Activated T-cell treated with anti-CD3 and anti-CD28 coated beads, Interleukin-2, amount 50 U/mL, for 72 hours (primary cell): ENCODE data around the gene BMAL1. TPM values are rescaled to one million over a fixed set of nuclear protein-coding genes. Genes with fewer than 3 reads are reported as not detected.

Experiments used
- ATAC-seq, 2 donors: fragments of 150-1000 bp; cut with Tn5 transposase; replicated peaks in 1 of 2; 2 replicates each; pipeline ENCODE4 v1.10.0; 2021; ENCODE audit warnings: moderate library complexity in 2 of 2, mild to moderate bottlenecking in 1 of 2
- DNase-seq, 2 donors: peaks; one replicate each; pipeline ENCODE4 v3.0.0; 2021 to 2022; ENCODE audit warnings: mixed read lengths in 1 of 2
- H3K27ac Mint-ChIP-seq: one replicate; pipeline ENCODE4 v1.8.0; 2022; ENCODE audit warnings: mild to moderate bottlenecking, moderate library complexity, mixed read lengths
- H3K27me3 Mint-ChIP-seq: one replicate; pipeline ENCODE4 v1.8.0; 2022; ENCODE audit warnings: low read depth, mixed read lengths
- H3K36me3 Mint-ChIP-seq, 2 donors: one replicate each; pipeline ENCODE4 v1.8.0; 2022; ENCODE audit warnings: mixed read lengths in 2 of 2, mild to moderate bottlenecking in 1 of 2; ENCODE audit not compliant: insufficient read depth in 2 of 2
- H3K4me1 Mint-ChIP-seq: one replicate; pipeline ENCODE4 v1.8.0; 2022; ENCODE audit warnings: low read depth, mixed read lengths
- H3K4me3 Mint-ChIP-seq, 2 donors: one replicate each; pipeline ENCODE4 v1.8.0; 2022; ENCODE audit warnings: mild to moderate bottlenecking in 2 of 2, mixed read lengths in 2 of 2, moderate library complexity in 2 of 2
- H3K9me3 Mint-ChIP-seq, 2 donors: one replicate each; pipeline ENCODE4 v1.8.0; 2022; ENCODE audit warnings: mixed read lengths in 2 of 2
- total RNA-seq, 2 donors: library from RNA; stranded (reverse); gene quantifications; one replicate each; pipeline ENCODE4 v1.2.3, GENCODE V29; 2022

Gene BMAL1
- total RNA-seq, 2 donors from 2014 or later, result 29.6 to 43.5 TPM

GRCh38 chr11:13316528-13316961, 39.0 kb downstream of the BMAL1 start:
- Mint-ChIP-seq H3K4me1 (peaks cover 74% of the 10 kb centered on the region), H3K36me3 (peaks cover 4 to 7% of the 10 kb centered on the region in 2 donors), H3K27ac (peak overlapping the region; percentile 8), H3K27me3 (no peaks in the 10 kb centered on the region), H3K9me3 (no peaks in the 10 kb centered on the region), H3K4me3 (no peak overlapping the region)
- DNase-seq, result no peak
- peak in 1 of 2 donors; percentile 74 for ATAC-seq

DNA sequence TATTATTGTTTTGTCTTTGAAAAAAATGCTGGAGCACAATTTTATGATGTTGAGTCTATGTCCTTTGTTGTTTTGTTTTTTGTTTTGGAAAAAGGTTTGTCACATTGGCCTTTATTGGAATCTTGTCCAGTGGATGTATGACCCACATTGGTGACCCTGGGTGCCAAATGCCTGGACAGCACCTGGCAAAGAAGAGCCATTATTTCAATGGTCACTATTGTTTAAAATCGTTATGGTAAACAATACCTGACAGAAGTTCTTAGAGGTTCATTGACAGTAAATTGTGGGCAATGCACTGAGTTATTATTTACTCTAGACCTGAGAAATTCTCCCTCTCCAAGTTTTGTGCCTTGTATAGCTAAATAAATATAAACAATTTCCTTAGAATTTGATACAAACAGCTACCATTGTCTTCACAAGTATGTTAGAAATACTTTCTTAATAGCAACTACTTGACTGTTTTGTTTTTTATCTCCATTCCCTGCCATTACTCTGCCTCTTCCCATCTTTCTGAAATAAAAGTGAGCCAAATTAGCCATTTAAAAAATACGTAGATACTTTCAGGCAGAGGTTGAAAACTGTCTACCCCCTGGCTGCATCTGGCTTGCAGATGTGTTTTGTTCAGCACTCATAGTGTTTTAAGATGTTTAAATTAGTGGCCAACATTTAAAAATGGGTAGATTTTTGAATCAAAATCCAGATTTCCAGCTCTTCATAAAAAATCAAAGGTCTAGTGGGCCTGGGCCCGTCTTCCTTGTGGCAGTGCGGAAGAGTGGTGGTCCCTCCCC, 39.9 kb downstream of the BMAL1 start:
- DNase-seq, result no peak
- Mint-ChIP-seq H3K36me3 (peaks cover 2 to 3% of the 10 kb centered on the region in 2 donors), H3K4me1 (peaks cover 75% of the 10 kb centered on the region), H3K4me3 (no peak overlapping the region), H3K9me3 (no peaks in the 10 kb centered on the region), H3K27ac (peak overlapping the region; percentile 65), H3K27me3 (no peaks in the 10 kb centered on the region)
- ATAC-seq, result no peak

DNA sequence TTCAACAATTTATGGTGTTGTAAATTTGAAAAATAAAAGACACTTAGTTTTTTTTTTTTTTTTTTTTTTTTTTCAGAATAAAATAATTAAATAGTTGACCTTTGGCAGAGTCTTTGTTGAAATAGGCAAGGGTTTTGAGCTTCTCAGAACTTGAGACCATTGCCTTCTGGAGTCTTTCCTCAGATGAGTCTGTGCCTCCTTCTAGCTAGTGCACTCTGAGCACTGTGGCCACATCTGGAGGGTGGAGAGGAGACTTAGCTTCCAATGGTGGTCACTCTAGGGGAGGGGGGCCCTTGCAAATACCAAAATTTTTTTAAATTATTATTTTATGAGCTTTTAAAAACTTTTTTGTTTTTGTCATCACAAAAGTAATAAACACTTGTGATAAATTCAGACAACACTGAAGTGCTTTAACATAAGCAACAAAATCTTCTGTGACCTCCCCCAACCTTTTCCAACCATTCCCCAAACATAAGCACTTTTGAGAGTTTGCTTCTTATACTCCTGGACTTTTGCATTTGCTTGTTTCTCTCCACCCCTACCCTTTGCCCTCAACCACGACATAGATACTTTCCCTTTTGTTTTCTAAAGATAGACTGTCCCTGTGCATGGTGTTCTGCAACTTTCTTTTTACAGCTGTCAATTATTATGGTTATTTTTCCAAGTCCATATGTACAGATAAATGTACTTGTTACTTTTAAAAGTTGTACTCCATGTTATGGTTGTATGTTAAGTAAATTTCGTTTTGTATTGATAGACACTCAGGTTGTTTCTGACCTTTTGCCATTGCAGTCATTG, 41.1 kb downstream of the BMAL1 start:
- Mint-ChIP-seq H3K4me3 (peak overlapping the region; percentile 57 to 70), H3K9me3 (no peaks in the 10 kb centered on the region), H3K27ac (peak overlapping the region; percentile 27), H3K27me3 (no peaks in the 10 kb centered on the region), H3K36me3 (no peaks in the 10 kb centered on the region), H3K4me1 (peaks cover 69% of the 10 kb centered on the region)
- DNase-seq (no peak), ATAC-seq (peak; percentile 43 to 50)

- H3K4me3 Mint-ChIP-seq, result no peak overlapping the region
- H3K9me3 Mint-ChIP-seq, result no peaks in the 10 kb centered on the region
Observed at GRCh38 chr11:13320688-13321087, 43.1 kb downstream of the BMAL1 start.

DNA sequence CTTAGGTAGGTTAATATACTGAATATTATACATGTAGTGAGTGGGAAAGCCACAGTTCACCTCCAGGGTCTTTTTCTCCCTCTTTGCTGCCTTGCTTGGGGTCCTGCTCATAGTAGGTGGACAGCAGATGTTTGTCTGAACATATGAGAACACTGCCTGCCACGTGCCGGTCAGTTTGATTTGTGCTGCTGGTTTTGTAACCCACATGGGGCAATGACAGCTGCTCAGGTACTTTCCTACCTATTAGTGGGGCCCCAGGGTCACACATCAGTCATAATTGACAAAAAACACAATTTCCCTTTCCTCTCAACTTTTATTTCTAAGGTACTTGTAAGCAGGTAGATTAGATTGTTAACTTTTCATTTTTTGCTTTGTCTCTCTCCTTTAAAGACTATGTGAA, 43.8 kb downstream of the BMAL1 start:
- ATAC-seq (no peak), DNase-seq (no peak)
- no peak overlapping the region for H3K4me3 Mint-ChIP-seq
- H3K27me3 Mint-ChIP-seq, result no peaks in the 10 kb centered on the region
- peaks cover 60% of the 10 kb centered on the region for H3K4me1 Mint-ChIP-seq
- no peaks in the 10 kb centered on the region for H3K36me3 Mint-ChIP-seq
- H3K27ac Mint-ChIP-seq, result peak overlapping the region; percentile 77
- H3K9me3 Mint-ChIP-seq, result no peaks in the 10 kb centered on the region

More at GRCh38 chr11:13320688-13321087, 43.1 kb downstream of the BMAL1 start:
- Mint-ChIP-seq H3K4me1 (peaks cover 68% of the 10 kb centered on the region), H3K27me3 (no peaks in the 10 kb centered on the region), H3K27ac (peak overlapping the region; percentile 45), H3K36me3 (no peaks in the 10 kb centered on the region)
- ATAC-seq (no peak), DNase-seq (no peak)

GRCh38 chr11:13324141-13324540, 46.6 kb downstream of the BMAL1 start:
- Mint-ChIP-seq H3K36me3 (no peaks in the 10 kb centered on the region), H3K4me3 (no peak overlapping the region), H3K9me3 (no peaks in the 10 kb centered on the region), H3K4me1 (peaks cover 41% of the 10 kb centered on the region), H3K27me3 (no peaks in the 10 kb centered on the region), H3K27ac (peak overlapping the region; percentile 14)
- ATAC-seq (no peak), DNase-seq (no peak)

DNA sequence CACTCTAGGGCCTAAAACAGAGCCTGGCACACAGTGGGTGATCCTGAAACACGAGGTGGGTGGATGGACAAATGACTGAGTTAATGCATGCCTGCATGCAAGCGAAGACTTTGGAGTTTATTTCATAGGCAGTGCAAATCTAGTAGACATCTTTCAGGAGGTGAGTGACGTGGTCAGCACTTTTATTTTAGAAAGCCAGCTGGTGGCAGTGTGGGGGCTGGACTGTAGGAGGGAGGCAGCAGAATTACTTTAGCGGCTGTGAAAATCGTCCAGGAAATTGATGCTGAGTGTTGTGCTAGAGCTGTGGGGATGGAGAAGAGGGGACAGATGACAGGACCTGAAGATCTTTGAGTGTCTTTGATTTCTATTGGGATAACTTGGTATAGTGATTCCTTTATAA, 47.1 kb downstream of the BMAL1 start:
- H3K36me3 Mint-ChIP-seq, result no peaks in the 10 kb centered on the region
- H3K4me1 Mint-ChIP-seq, result peaks cover 41% of the 10 kb centered on the region
- H3K27ac Mint-ChIP-seq, result peak overlapping the region; percentile 14
- H3K27me3 Mint-ChIP-seq, result no peaks in the 10 kb centered on the region
- no peaks in the 10 kb centered on the region for H3K9me3 Mint-ChIP-seq
- H3K4me3 Mint-ChIP-seq, result no peak overlapping the region
- DNase-seq (no peak), ATAC-seq (no peak)

DNA sequence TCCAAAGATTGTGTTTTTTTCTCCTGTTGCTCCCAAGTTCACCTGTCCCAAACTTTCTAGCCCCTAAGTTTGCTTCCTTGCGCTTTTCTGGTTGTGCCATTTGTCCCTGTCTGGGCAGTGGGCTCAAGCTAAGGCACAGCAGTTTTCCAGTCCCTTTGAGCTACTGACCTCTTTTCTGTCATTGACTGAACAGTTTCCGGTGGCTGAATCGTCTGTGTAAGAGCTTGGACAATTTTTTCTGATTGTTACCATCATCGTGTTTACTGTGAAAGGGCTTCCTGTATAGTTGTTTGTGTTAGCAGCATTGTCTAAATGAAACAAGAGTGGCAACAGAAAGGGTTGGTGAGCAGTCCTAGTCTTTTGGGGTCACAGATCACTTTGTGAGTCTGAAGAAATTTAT, 49.8 kb downstream of the BMAL1 start:
- no peaks in the 10 kb centered on the region for H3K36me3 Mint-ChIP-seq
- no peak overlapping the region for H3K27ac Mint-ChIP-seq
- ATAC-seq, result no peak

GRCh38 chr11:13328286-13328685, 50.7 kb downstream of the BMAL1 start:
- DNase-seq (no peak), ATAC-seq (no peak)
- no peaks in the 10 kb centered on the region for H3K27me3 Mint-ChIP-seq
- H3K9me3 Mint-ChIP-seq, result no peaks in the 10 kb centered on the region
- H3K36me3 Mint-ChIP-seq, result no peaks in the 10 kb centered on the region
- H3K27ac Mint-ChIP-seq, result no peak overlapping the region
- H3K4me3 Mint-ChIP-seq, result no peak overlapping the region
- H3K4me1 Mint-ChIP-seq, result peaks cover 46% of the 10 kb centered on the region

More for the DNA sequence above, 49.8 kb downstream of the BMAL1 start:
- H3K4me1 Mint-ChIP-seq, result peaks cover 37% of the 10 kb centered on the region
- H3K4me3 Mint-ChIP-seq, result no peak overlapping the region
- no peak for DNase-seq
- no peaks in the 10 kb centered on the region for H3K27me3 Mint-ChIP-seq
- H3K9me3 Mint-ChIP-seq, result no peaks in the 10 kb centered on the region

DNA sequence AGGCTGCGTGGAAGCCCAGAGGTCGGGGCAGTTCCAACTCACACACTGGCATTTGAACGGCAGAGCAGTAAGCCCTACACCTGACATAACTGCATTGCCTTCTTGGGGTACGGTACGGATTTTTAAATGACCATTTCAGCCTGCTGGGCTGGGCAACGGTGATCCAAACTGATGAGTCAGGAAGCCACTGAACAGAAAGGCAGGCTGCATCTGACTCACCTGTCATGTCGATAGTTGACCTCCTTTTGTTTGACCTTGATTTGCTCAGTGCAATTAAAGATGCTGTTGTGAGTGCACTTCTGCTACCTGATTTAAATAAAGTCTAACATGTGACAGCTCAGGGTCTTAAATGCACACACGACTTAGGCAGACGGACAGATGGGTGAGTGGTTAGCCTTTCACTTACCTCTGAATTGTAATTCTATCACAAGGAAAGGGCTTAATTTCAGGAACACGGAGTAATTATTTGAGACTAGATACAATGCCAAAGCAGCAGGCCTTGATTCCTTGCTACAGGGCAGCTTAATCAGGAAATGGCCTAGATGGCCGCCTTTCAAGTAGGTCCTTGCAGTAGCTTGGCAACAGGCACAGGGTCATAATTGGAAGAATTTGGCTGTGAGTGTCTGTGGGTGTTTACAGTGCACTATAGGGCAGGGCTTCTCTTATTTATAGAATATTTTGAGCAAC, 52.2 kb downstream of the BMAL1 start:
- Mint-ChIP-seq H3K4me1 (peaks cover 54% of the 10 kb centered on the region), H3K4me3 (no peak overlapping the region), H3K27me3 (no peaks in the 10 kb centered on the region), H3K36me3 (no peaks in the 10 kb centered on the region), H3K9me3 (no peaks in the 10 kb centered on the region), H3K27ac (no peak overlapping the region)
- DNase-seq (no peak), ATAC-seq (peak in 1 of 2 donors; percentile 31)

DNA sequence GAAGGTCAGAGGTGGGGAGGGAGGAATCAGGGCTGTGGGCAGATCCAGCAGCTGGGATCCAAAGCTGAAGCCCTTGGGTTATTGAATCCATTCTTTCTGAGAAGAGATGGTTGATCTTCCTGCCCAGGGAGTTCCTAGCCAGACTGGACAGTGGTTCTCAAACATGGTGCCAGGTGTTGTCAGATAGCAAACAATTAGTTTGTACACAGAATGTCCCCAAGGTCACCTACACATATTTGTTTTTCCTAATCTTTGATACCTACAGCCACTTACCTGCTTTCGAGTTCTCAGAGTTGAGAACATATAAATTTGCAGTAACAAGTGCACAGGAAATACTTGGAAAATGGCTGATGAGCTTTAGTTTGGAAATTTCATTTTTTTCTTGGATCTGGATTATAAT, 54.5 kb downstream of the BMAL1 start:
- no peak overlapping the region for H3K4me3 Mint-ChIP-seq
- H3K27ac Mint-ChIP-seq, result no peak overlapping the region
- no peaks in the 10 kb centered on the region for H3K27me3 Mint-ChIP-seq
- H3K9me3 Mint-ChIP-seq, result no peaks in the 10 kb centered on the region
- no peak for DNase-seq
- no peak for ATAC-seq
- peaks cover 68% of the 10 kb centered on the region for H3K4me1 Mint-ChIP-seq
- H3K36me3 Mint-ChIP-seq, result no peaks in the 10 kb centered on the region

- Mint-ChIP-seq H3K27me3 (no peaks in the 10 kb centered on the region), H3K27ac (no peak overlapping the region), H3K9me3 (no peaks in the 10 kb centered on the region), H3K4me3 (peak overlapping the region; percentile 32 to 46), H3K4me1 (peaks cover 76% of the 10 kb centered on the region), H3K36me3 (no peaks in the 10 kb centered on the region)
- ATAC-seq (no peak), DNase-seq (no peak)
Observed at GRCh38 chr11:13333456-13333957, 55.9 kb downstream of the BMAL1 start.
